ENCODE measurements around the gene PANK4. TPM values are rescaled to one million over a fixed set of nuclear protein-coding genes. Genes with fewer than 3 reads are reported as not detected.

The PANK4 gene
- total RNA-seq, 1 donor from 2014 or later = 26.3 TPM

DNA sequence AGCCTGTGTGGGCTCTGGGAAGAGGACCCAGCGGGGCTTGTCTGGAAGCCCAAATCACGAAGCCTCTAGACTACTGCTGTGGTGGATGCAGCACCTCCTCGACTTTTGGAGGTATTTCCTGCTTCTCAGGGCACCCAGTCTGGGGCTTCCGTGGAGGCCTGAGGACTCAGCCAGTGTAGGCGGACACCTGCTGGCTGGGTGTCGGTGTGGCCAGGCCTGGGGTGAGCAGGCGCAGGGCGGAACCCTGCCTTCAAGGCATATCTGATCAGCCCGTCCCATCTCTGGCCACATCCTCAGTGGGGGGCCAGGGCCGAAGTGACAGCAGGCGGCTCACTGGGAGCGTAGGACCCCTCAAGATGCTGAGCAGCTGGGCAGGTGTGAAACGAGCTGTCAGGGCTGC lies 43.4 kb downstream of the PANK4 start:
- H3K27me3 Mint-ChIP-seq (ENCODE audit: low read depth, unreplicated experiment) = peaks cover 7% of the 10 kb centered on the region
- Histone ChIP-seq H3K4me2 (ENCODE audit: low read length) (no peak overlapping the region), H3K79me2 (ENCODE audit: insufficient read depth, low read length) (no peaks in the 10 kb centered on the region), H3K27ac (ENCODE audit: low read depth, low read length) (no peak overlapping the region), H4K20me1 (ENCODE audit: insufficient read depth, low read length) (no peaks in the 10 kb centered on the region), H2AFZ (ENCODE audit: low read depth, low read length) (no peak overlapping the region), H3K36me3 (ENCODE audit: insufficient read depth, low read length) (no peaks in the 10 kb centered on the region), H3K4me1 (ENCODE audit: insufficient read depth, low read length) (no peaks in the 10 kb centered on the region), H3K27me3 (ENCODE audit: insufficient read depth, low read length) (no peaks in the 10 kb centered on the region), H3K4me3 (ENCODE audit: insufficient read depth, low read depth, low read length) (no peak overlapping the region), H3K9ac (ENCODE audit: low read length) (no peak overlapping the region), H3K9me3 (ENCODE audit: insufficient read depth, low read depth, low read length) (peaks cover under 1% of the 10 kb centered on the region)
- no peak for TF ChIP-seq CTCF (IDR thresholded peaks at IDR 0.05; ENCODE audit: insufficient read depth, low read depth, low read length)
- no peak for TF ChIP-seq EZH2 (IDR thresholded peaks at IDR 0.05; ENCODE audit: insufficient read depth, low read length)
- H3K36me3 Mint-ChIP-seq (ENCODE audit: low read depth, unreplicated experiment) = peaks cover 6% of the 10 kb centered on the region
- H3K4me1 Mint-ChIP-seq (ENCODE audit: low read depth, unreplicated experiment) = no peaks in the 10 kb centered on the region
- DNase-seq (ENCODE audit: low read depth) (no peak), FAIRE-seq (no peak)
- peaks cover 4% of the 10 kb centered on the region for H3K9me3 Mint-ChIP-seq (ENCODE audit: unreplicated experiment)
- no peak overlapping the region for H3K27ac Mint-ChIP-seq (ENCODE audit: unreplicated experiment)
- H3K4me3 Mint-ChIP-seq (ENCODE audit: unreplicated experiment) = no peak overlapping the region

- Histone ChIP-seq H2AFZ (ENCODE audit: low read depth, low read length) (no peak overlapping the region), H4K20me1 (ENCODE audit: insufficient read depth, low read length) (no peaks in the 10 kb centered on the region), H3K4me2 (ENCODE audit: low read length) (no peak overlapping the region), H3K79me2 (ENCODE audit: insufficient read depth, low read length) (no peaks in the 10 kb centered on the region), H3K4me3 (ENCODE audit: insufficient read depth, low read depth, low read length) (no peak overlapping the region), H3K9me3 (ENCODE audit: insufficient read depth, low read depth, low read length) (no peaks in the 10 kb centered on the region), H3K4me1 (ENCODE audit: insufficient read depth, low read length) (no peaks in the 10 kb centered on the region), H3K36me3 (ENCODE audit: insufficient read depth, low read length) (no peaks in the 10 kb centered on the region), H3K9ac (ENCODE audit: low read length) (no peak overlapping the region), H3K27me3 (ENCODE audit: insufficient read depth, low read length) (no peaks in the 10 kb centered on the region), H3K27ac (ENCODE audit: low read depth, low read length) (no peak overlapping the region)
- DNase-seq (ENCODE audit: low read depth) (no peak), FAIRE-seq (no peak)
- Mint-ChIP-seq H3K9me3 (ENCODE audit: unreplicated experiment) (peaks cover under 1% of the 10 kb centered on the region), H3K4me1 (ENCODE audit: low read depth, unreplicated experiment) (no peaks in the 10 kb centered on the region), H3K27me3 (ENCODE audit: low read depth, unreplicated experiment) (peaks cover 7% of the 10 kb centered on the region), H3K4me3 (ENCODE audit: unreplicated experiment) (no peak overlapping the region), H3K27ac (ENCODE audit: unreplicated experiment) (no peak overlapping the region), H3K36me3 (ENCODE audit: low read depth, unreplicated experiment) (peaks cover 3% of the 10 kb centered on the region)
- TF ChIP-seq EZH2 (IDR thresholded peaks at IDR 0.05; ENCODE audit: insufficient read depth, low read length) (no peak), CTCF (IDR thresholded peaks at IDR 0.05; ENCODE audit: insufficient read depth, low read depth, low read length) (no peak)
Measured at GRCh38 chr1:2482588-2482987, 43.8 kb downstream of the PANK4 start.

GRCh38 chr1:2481885-2482284 lies 44.5 kb downstream of the PANK4 start:
- Mint-ChIP-seq H3K27me3 (ENCODE audit: low read depth, unreplicated experiment) (peaks cover 10% of the 10 kb centered on the region), H3K4me1 (ENCODE audit: low read depth, unreplicated experiment) (no peaks in the 10 kb centered on the region), H3K27ac (ENCODE audit: unreplicated experiment) (no peak overlapping the region), H3K36me3 (ENCODE audit: low read depth, unreplicated experiment) (no peaks in the 10 kb centered on the region), H3K4me3 (ENCODE audit: unreplicated experiment) (no peak overlapping the region), H3K9me3 (ENCODE audit: unreplicated experiment) (no peaks in the 10 kb centered on the region)
- TF ChIP-seq CTCF (IDR thresholded peaks at IDR 0.05; ENCODE audit: insufficient read depth, low read depth, low read length) (no peak), EZH2 (IDR thresholded peaks at IDR 0.05; ENCODE audit: insufficient read depth, low read length) (no peak)
- Histone ChIP-seq H4K20me1 (ENCODE audit: insufficient read depth, low read length) (no peaks in the 10 kb centered on the region), H2AFZ (ENCODE audit: low read depth, low read length) (no peak overlapping the region), H3K36me3 (ENCODE audit: insufficient read depth, low read length) (no peaks in the 10 kb centered on the region), H3K79me2 (ENCODE audit: insufficient read depth, low read length) (no peaks in the 10 kb centered on the region), H3K4me2 (ENCODE audit: low read length) (no peak overlapping the region), H3K4me1 (ENCODE audit: insufficient read depth, low read length) (no peaks in the 10 kb centered on the region), H3K9me3 (ENCODE audit: insufficient read depth, low read depth, low read length) (no peaks in the 10 kb centered on the region), H3K9ac (ENCODE audit: low read length) (no peak overlapping the region), H3K4me3 (ENCODE audit: insufficient read depth, low read depth, low read length) (no peak overlapping the region), H3K27me3 (ENCODE audit: insufficient read depth, low read length) (no peaks in the 10 kb centered on the region), H3K27ac (ENCODE audit: low read depth, low read length) (no peak overlapping the region)
- no peak for DNase-seq (ENCODE audit: low read depth)
- no peak for FAIRE-seq
